Stomach (tissue), 9 donors: ENCODE results near the gene NEK7. TPM values are rescaled to one million over a fixed set of nuclear protein-coding genes. Genes with fewer than 3 reads are reported as not detected.

ENCODE experiments used
- DNase-seq, 2 donors: peaks; one replicate each; pipeline versions ENCODE4 v3.0.0 to v3.0.0-alpha.2; 2013 to 2019
- H3K27ac ChIP-seq, 5 donors: fragments of 200-600 bp in 4 of 5; sonication (generic) in 4 of 5; one replicate each; pipeline ENCODE4 v1.5.1; 2013 to 2019; ENCODE audit warnings: mild to moderate bottlenecking in 1 of 5, moderate library complexity in 1 of 5
- H3K27me3 ChIP-seq, 3 donors: fragments of 200-600 bp; sonication (generic); one replicate each; pipeline ENCODE4 v1.5.1; 2017 to 2019; ENCODE audit warnings: mixed run types in 1 of 3
- H3K36me3 ChIP-seq, 4 donors: fragments of 200-600 bp; sonication (generic); 1 replicate in 3 of 4; 2 replicates in 1 of 4; pipeline ENCODE4 v1.5.1; 2016 to 2019
- H3K4me1 ChIP-seq, 4 donors: fragments of 200-600 bp; sonication (generic); one replicate each; pipeline ENCODE4 v1.5.1; 2016 to 2019
- H3K4me3 ChIP-seq, 4 donors: fragments of 200-600 bp; sonication (generic) in 3 of 4; one replicate each; pipeline ENCODE4 v1.5.1; 2016 to 2019; ENCODE audit warnings: mild to moderate bottlenecking in 1 of 4
- H3K9me3 ChIP-seq, 4 donors: fragments of 200-600 bp; sonication (generic); one replicate each; pipeline ENCODE4 v1.5.1; 2016 to 2019
- CTCF ChIP-seq, 7 experiments: fragments of 450-650 bp in 4 of 7; fragments of 200-600 bp in 3 of 7; sonication (generic) in 3 of 7; IDR thresholded peaks; one replicate each; pipeline ENCODE4 v1.5.1; 2016 to 2019; ENCODE audit warnings: antibody characterized with exemption in 7 of 7, control low read depth in 2 of 7, mild to moderate bottlenecking in 1 of 7
- EP300 ChIP-seq: sonication (generic); formaldehyde crosslinking; IDR thresholded peaks from one replicate; pipeline ENCODE4 v1.6.1; 2017; ENCODE audit warnings: antibody characterized with exemption
- POLR2A ChIP-seq, 4 donors: fragments of 450-650 bp; IDR thresholded peaks; one replicate each; pipeline ENCODE4 v1.6.1; 2016; ENCODE audit warnings: antibody characterized with exemption in 4 of 4, control low read depth in 2 of 4, mild to moderate bottlenecking in 1 of 4, moderate library complexity in 1 of 4
- POLR2AphosphoS5 ChIP-seq, 3 donors: sonication (generic); formaldehyde crosslinking; IDR thresholded peaks; one replicate each; pipeline ENCODE4 v1.6.1; 2016; ENCODE audit warnings: antibody characterized with exemption in 3 of 3
- WGBS, 5 donors: extraction: QIAGEN DNeasy Blood & Tissue Kit in 3 of 5; methylation state at CpG; one replicate each; pipeline versions ENCODE4 v1.1.5 to v1.1.7; 2013 to 2018; 5-methylcytosine and 5-hydroxymethylcytosine counted together
- intact Hi-C: fragments of 100-400 bp; cut with DNase I; formaldehyde crosslinking; loops from one replicate; pipeline ENCODE4 v1.15.1; 2023; ENCODE audit warnings: low total_unique reads
- polyA plus RNA-seq, 3 donors: library from polyadenylated mRNA; stranded (reverse); fragments of 200-250 nt; gene quantifications; one replicate each; pipeline ENCODE4 v1.2.3, GENCODE V29; 2013
- total RNA-seq, 5 donors: library from RNA; depleted of rRNA; stranded (reverse); fragments of >200 nt; gene quantifications; one replicate each; pipeline versions ENCODE4 v1.1.0 to v1.2.3, GENCODE V29; 2014 to 2016
- donor health status: healthy with polysubstance abuse.
- donor health status: Bipolar disorder and iron deficiency.
- donor health status: healthy.

The NEK7 gene
- total and polyA plus RNA-seq, 8 donors: 13.2 to 116 (median 35.4) TPM

GRCh38 chr1:198280080-198280479, 123.3 kb downstream of the NEK7 start:
- H3K4me1 ChIP-seq: peaks cover 0 to 12% (median 0%) of the 10 kb centered on the region in 4 donors
- H3K4me3 ChIP-seq: no peak overlapping the region
- TF ChIP-seq EP300 (no peak), CTCF (IDR thresholded peaks at IDR 0.05) (no peak), POLR2AphosphoS5 (IDR thresholded peaks at IDR 0.05) (no peak), POLR2A (IDR thresholded peaks at IDR 0.05) (no peak)
- no peak overlapping the region for H3K27ac ChIP-seq
- DNase-seq: no peak
- no peaks in the 10 kb centered on the region for H3K9me3 ChIP-seq
- peaks cover 0 to 4% (median 2%) of the 10 kb centered on the region in 4 donors for H3K36me3 ChIP-seq
- H3K27me3 ChIP-seq: no peaks in the 10 kb centered on the region
- intact Hi-C loops: no loop called here
- WGBS, 5 donors: 85 to 95% (median 90%) methylated on average over 2 of the region's 2 CpGs

DNA sequence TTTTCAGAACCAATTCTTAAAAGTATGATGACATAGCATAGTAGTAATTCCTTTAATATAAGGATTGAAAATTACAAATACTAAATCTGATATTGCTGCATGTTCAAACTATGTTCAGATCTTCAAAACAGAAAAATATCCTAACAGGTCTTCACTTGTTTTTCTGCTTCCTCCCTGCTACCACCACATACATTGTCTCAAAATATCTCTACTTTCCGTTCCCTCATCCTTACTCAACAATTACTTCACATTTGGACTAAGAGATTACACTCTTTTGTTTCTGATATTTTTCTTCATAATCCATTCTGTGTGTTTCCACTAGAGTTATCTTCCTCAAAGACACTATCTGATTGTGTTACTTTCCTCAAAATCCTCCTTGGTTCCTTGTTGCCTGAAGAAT, 125.1 kb downstream of the NEK7 start:
- H3K4me1 ChIP-seq: peaks cover 0 to 12% (median 0%) of the 10 kb centered on the region in 4 donors
- intact Hi-C loops: no loop called here
- H3K9me3 ChIP-seq: no peaks in the 10 kb centered on the region
- WGBS, 5 donors: 88 to 95% (median 89%) methylated on average over 1 of the region's 1 CpG
- TF ChIP-seq CTCF (IDR thresholded peaks at IDR 0.05) (no peak), EP300 (no peak), POLR2A (IDR thresholded peaks at IDR 0.05) (no peak), POLR2AphosphoS5 (IDR thresholded peaks at IDR 0.05) (no peak)
- no peak overlapping the region for H3K4me3 ChIP-seq
- H3K27me3 ChIP-seq: no peaks in the 10 kb centered on the region
- no peak overlapping the region for H3K27ac ChIP-seq
- DNase-seq: no peak
- peaks cover 0 to 9% (median 3%) of the 10 kb centered on the region in 4 donors for H3K36me3 ChIP-seq

DNA sequence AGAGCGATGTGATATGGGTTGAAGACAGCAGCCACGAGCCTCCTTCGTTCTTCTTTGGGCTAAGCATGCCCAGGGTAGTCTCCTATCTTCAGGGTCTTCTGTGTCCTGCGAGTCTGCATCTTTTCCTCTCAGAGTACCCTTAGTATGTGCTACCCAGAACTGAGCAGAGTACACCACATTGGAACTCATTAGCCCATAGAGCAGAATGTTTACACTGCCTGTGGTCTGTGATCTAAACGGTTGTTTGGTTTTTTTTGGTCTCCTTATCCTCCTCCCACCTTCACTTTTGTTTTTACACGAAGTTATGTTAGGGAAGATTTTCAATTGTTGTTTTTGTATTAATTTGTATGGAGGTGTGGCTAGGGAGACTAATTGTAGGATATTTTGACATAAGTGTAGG, 126.4 kb downstream of the NEK7 start:
- H3K27me3 ChIP-seq: no peaks in the 10 kb centered on the region
- H3K36me3 ChIP-seq: peaks cover 0 to 11% (median 3%) of the 10 kb centered on the region in 4 donors
- no peak for DNase-seq
- intact Hi-C loops: no loop called here
- WGBS, 5 donors: 63 to 74% (median 65%) methylated on average over 6 of the region's 6 CpGs
- no peak overlapping the region for H3K4me3 ChIP-seq
- H3K27ac ChIP-seq: no peak overlapping the region
- no peak for TF ChIP-seq EP300
- no peak for TF ChIP-seq CTCF (IDR thresholded peaks at IDR 0.05)
- TF ChIP-seq POLR2A (IDR thresholded peaks at IDR 0.05): no peak
- TF ChIP-seq POLR2AphosphoS5 (IDR thresholded peaks at IDR 0.05): no peak
- H3K9me3 ChIP-seq: no peaks in the 10 kb centered on the region
- H3K4me1 ChIP-seq: peaks cover 0 to 20% (median 2%) of the 10 kb centered on the region in 4 donors

DNA sequence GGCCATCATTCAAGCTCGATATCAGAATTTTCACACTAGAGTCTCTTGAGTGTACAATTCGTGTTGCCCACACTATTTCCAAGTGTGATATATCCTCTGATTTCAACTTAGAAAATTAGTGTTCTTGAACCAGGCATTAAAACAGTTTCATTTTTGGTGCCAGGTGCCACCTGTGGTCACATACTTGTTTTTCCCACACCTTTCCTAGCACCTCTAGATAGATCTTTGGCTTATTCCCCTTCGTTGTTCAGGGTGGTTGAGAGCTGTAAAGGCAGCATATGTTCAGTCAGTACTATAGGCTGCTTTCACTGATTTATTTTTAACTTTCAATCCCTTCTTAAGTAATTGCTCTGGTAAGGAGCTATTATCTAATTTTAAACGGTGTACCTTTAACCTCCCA, 131.1 kb downstream of the NEK7 start:
- TF ChIP-seq POLR2AphosphoS5 (IDR thresholded peaks at IDR 0.05) (no peak), CTCF (IDR thresholded peaks at IDR 0.05) (no peak), POLR2A (IDR thresholded peaks at IDR 0.05) (no peak), EP300 (no peak)
- peak in 1 of 2 donors; percentile 35 for DNase-seq
- Histone ChIP-seq H3K27me3 (no peaks in the 10 kb centered on the region), H3K9me3 (no peaks in the 10 kb centered on the region), H3K27ac (no peak overlapping the region), H3K4me1 (peaks cover 0 to 34% (median 10%) of the 10 kb centered on the region in 4 donors), H3K36me3 (peaks cover 0 to 8% (median 3%) of the 10 kb centered on the region in 4 donors), H3K4me3 (no peak overlapping the region)
- intact Hi-C loops: no loop called here
- WGBS, 5 donors: 67 to 77% (median 74%) methylated on average over 4 of the region's 4 CpGs
